SK-N-SH (cell line): ENCODE measurements around the gene ZNF559. TPM values are rescaled to one million over a fixed set of nuclear protein-coding genes. Genes with fewer than 3 reads are reported as not detected.

ENCODE experiments used
- CTCF ChIA-PET: fragments of 300-600, 350-600 bp; formaldehyde crosslinking; extraction: SDS; loops from one replicate; lab custom pipeline; 2021; lab: Yijun Ruan, JAX
- POLR2A ChIA-PET: fragments of 350-600 bp; sonication (Branson Sonifier 250); formaldehyde crosslinking; extraction: SDS; loops from one replicate; lab custom pipeline; 2020; ENCODE audit warnings: antibody characterized with exemption, inconsistent platforms; lab: Yijun Ruan, JAX
- DNase-seq: peaks from one replicate; pipeline ENCODE4 v3.0.0; 2012
- H2AFZ ChIP-seq: fragments of 200-600 bp; sonication (generic); 2 replicates; pipeline ENCODE4 v1.8.1; 2016; ENCODE audit warnings: antibody characterized with exemption, mild to moderate bottlenecking, low read depth
- H3F3A ChIP-seq: fragments of 200-600 bp; sonication (generic); replicated peaks from 2 replicates; pipeline ENCODE3; 2016; ENCODE audit warnings: antibody characterized with exemption, mild to moderate bottlenecking; ENCODE audit not compliant: insufficient read depth
- H3K27ac ChIP-seq, 2 experiments: fragments of 200-500 bp in 1 of 2; fragments of 200-600 bp in 1 of 2; sonication (Bioruptor generic) in 1 of 2; sonication (generic), shearing (Covaris generic) in 1 of 2; 2 replicates each; pipeline versions ENCODE4 v1.5.1 to v1.6.1; 2014 to 2016; ENCODE audit warnings: low read depth in 2 of 2, inconsistent platforms in 1 of 2, low read length in 1 of 2, mild to moderate bottlenecking in 1 of 2, mixed read lengths in 1 of 2
- H3K27me3 ChIP-seq: fragments of 200-600 bp; sonication (generic), shearing (Covaris generic); 2 replicates; pipeline ENCODE4 v1.6.1; 2016; ENCODE audit warnings: mixed run types; ENCODE audit not compliant: insufficient read depth
- H3K36me3 ChIP-seq, 2 experiments: fragments of 200-500 bp in 1 of 2; fragments of 200-600 bp in 1 of 2; sonication (Bioruptor generic) in 1 of 2; sonication (generic) in 1 of 2; replicated peaks in 1 of 2; 2 replicates each; pipeline versions ENCODE3 to v1.5.1; 2014 to 2016; ENCODE audit warnings: low read length in 1 of 2, mild to moderate bottlenecking in 1 of 2; ENCODE audit not compliant: insufficient read depth in 2 of 2, control insufficient read depth in 1 of 2
- H3K4me1 ChIP-seq, 2 experiments: fragments of 200-500 bp in 1 of 2; fragments of 200-600 bp in 1 of 2; sonication (Bioruptor generic) in 1 of 2; sonication (generic), shearing (Covaris generic) in 1 of 2; 2 replicates each; pipeline versions ENCODE4 v1.5.1 to v1.6.1; 2014 to 2016; ENCODE audit warnings: low read depth in 1 of 2, low read length in 1 of 2, mixed run types in 1 of 2; ENCODE audit not compliant: insufficient read depth in 2 of 2, control insufficient read depth in 1 of 2
- H3K4me2 ChIP-seq: fragments of 200-600 bp; sonication (generic), shearing (Covaris generic); 2 replicates; pipeline ENCODE4 v1.6.1; 2017; ENCODE audit warnings: mixed run types
- H3K4me3 ChIP-seq, 2 experiments: fragments of 200-500 bp in 1 of 2; fragments of 200-600 bp in 1 of 2; sonication (Bioruptor generic) in 1 of 2; sonication (generic), shearing (Covaris generic) in 1 of 2; 2 replicates each; pipeline versions ENCODE4 v1.5.1 to v1.8.1; 2014 to 2016; ENCODE audit warnings: low read depth in 2 of 2, inconsistent platforms in 1 of 2, low read length in 1 of 2, mild to moderate bottlenecking in 1 of 2, mixed read lengths in 1 of 2, moderate library complexity in 1 of 2
- H3K79me2 ChIP-seq: fragments of 200-600 bp; sonication (generic); 2 replicates; pipeline ENCODE4 v1.8.1; 2017; ENCODE audit warnings: mild to moderate bottlenecking; ENCODE audit not compliant: insufficient read depth
- H3K9ac ChIP-seq: fragments of 200-600 bp; sonication (generic); 2 replicates; pipeline ENCODE4 v1.6.1; 2017; ENCODE audit warnings: mixed run types
- H3K9me2 ChIP-seq: fragments of 200-600 bp; sonication (generic); 2 replicates; pipeline ENCODE4 v1.6.1; 2017; ENCODE audit warnings: mixed run types
- H3K9me3 ChIP-seq: fragments of 200-600 bp; sonication (generic); 2 replicates; pipeline ENCODE4 v1.6.1; 2017; ENCODE audit warnings: mixed run types, mild to moderate bottlenecking, moderate library complexity
- H4K20me1 ChIP-seq: fragments of 200-600 bp; sonication (generic); 2 replicates; pipeline ENCODE4 v1.6.1; 2017; ENCODE audit warnings: mild to moderate bottlenecking, mixed run types; ENCODE audit not compliant: insufficient read depth
- ELF1 ChIP-seq: IDR thresholded peaks from 2 replicates; pipeline ENCODE4 v1.4.0; 2012
- EP300 ChIP-seq, 2 experiments: IDR thresholded peaks; 2 replicates each; pipeline versions ENCODE4 v1.4.0 to v1.6.1; 2012; ENCODE audit warnings: borderline replicate concordance in 1 of 2, low read depth in 1 of 2, low read length in 1 of 2
- EZH2phosphoT487 ChIP-seq: fragments of 200-600 bp; sonication (generic); IDR thresholded peaks from 2 replicates; pipeline ENCODE4 v1.6.1; 2017; ENCODE audit warnings: low read depth, mixed run types, mild to moderate bottlenecking, antibody characterized with exemption, moderate library complexity, borderline replicate concordance
- FOSL2 ChIP-seq: IDR thresholded peaks from 2 replicates; pipeline ENCODE4 v1.4.0; 2012; ENCODE audit warnings: low read depth, mild to moderate bottlenecking, moderate library complexity, borderline replicate concordance
- FOXM1 ChIP-seq: IDR thresholded peaks from 2 replicates; pipeline ENCODE4 v1.4.0; 2012; ENCODE audit warnings: low read depth, mild to moderate bottlenecking
- GATA2 ChIP-seq: sonication (generic); formaldehyde crosslinking; IDR thresholded peaks from 2 replicates; pipeline ENCODE4 v1.5.0; 2020; ENCODE audit warnings: mild to moderate bottlenecking, missing genetic modification reagents
- JUND ChIP-seq: IDR thresholded peaks from 2 replicates; pipeline ENCODE4 v1.4.0; 2012
- MEF2A ChIP-seq: IDR thresholded peaks from 2 replicates; pipeline ENCODE4 v1.4.0; 2012; ENCODE audit warnings: low read depth, borderline replicate concordance
- MXI1 ChIP-seq: IDR thresholded peaks from 2 replicates; pipeline ENCODE4 v1.6.1; 2012; ENCODE audit warnings: mild to moderate bottlenecking, low read depth, low read length, improper control_type of control experiment
- POLR2AphosphoS5 ChIP-seq: IDR thresholded peaks from 2 replicates; pipeline ENCODE4 v1.6.1; 2012; ENCODE audit warnings: low read depth, low read length
- RAD21 ChIP-seq: IDR thresholded peaks from 2 replicates; pipeline ENCODE4 v1.6.1; 2012; ENCODE audit warnings: mild to moderate bottlenecking, low read length
- RFX5 ChIP-seq: IDR thresholded peaks from 2 replicates; pipeline ENCODE4 v1.6.1; 2012; ENCODE audit warnings: mild to moderate bottlenecking, improper control_type of control experiment, low read length
- RXRA ChIP-seq: IDR thresholded peaks from 2 replicates; pipeline ENCODE4 v1.4.0; 2012; ENCODE audit warnings: low read depth, mild to moderate bottlenecking, borderline replicate concordance
- SIN3A ChIP-seq: IDR thresholded peaks from 2 replicates; pipeline ENCODE4 v1.6.1; 2012; ENCODE audit warnings: low read depth, mild to moderate bottlenecking, low read length, moderate library complexity, borderline replicate concordance
- SMC3 ChIP-seq: IDR thresholded peaks from 2 replicates; pipeline ENCODE4 v1.6.1; 2012; ENCODE audit warnings: low read depth, low read length, improper control_type of control experiment
- TCF12 ChIP-seq: IDR thresholded peaks from 2 replicates; pipeline ENCODE4 v1.4.0; 2012
- TEAD4 ChIP-seq: IDR thresholded peaks from 2 replicates; pipeline ENCODE4 v1.4.0; 2012; ENCODE audit warnings: mild to moderate bottlenecking, borderline replicate concordance; ENCODE audit not compliant: insufficient read depth
- YY1 ChIP-seq: IDR thresholded peaks from 2 replicates; pipeline ENCODE4 v1.4.0; 2012; ENCODE audit warnings: low read depth, mild to moderate bottlenecking
- WGBS: methylation state at CpG from one replicate; pipeline ENCODE4 v1.1.6; 2017; ENCODE audit warnings: low lambda C conversion rate; 5-methylcytosine and 5-hydroxymethylcytosine counted together
- polyA plus RNA-seq, 3 experiments: library from polyadenylated mRNA; depleted of rRNA; stranded (reverse); fragments of >200 nt; gene quantifications; 2 replicates each; pipeline ENCODE4 v1.2.3, GENCODE V29; 2012
- TF ChIP-seq, protein P1 (sequence below): IDR thresholded peaks from 2 replicates; pipeline ENCODE4 v1.4.0; 2012; ENCODE audit warnings: low read depth, borderline replicate concordance
- TF ChIP-seq, protein P2 (sequence below): fragments of 150-350 bp; IDR thresholded peaks from 2 replicates; pipeline ENCODE4 v1.6.1; 2016; ENCODE audit warnings: mild to moderate bottlenecking, low read depth, low read length

Gene ZNF559
- polyA plus RNA-seq, 1 of the 3 experiments (the other 2 are of a cell fraction) = 10.4 TPM

DNA sequence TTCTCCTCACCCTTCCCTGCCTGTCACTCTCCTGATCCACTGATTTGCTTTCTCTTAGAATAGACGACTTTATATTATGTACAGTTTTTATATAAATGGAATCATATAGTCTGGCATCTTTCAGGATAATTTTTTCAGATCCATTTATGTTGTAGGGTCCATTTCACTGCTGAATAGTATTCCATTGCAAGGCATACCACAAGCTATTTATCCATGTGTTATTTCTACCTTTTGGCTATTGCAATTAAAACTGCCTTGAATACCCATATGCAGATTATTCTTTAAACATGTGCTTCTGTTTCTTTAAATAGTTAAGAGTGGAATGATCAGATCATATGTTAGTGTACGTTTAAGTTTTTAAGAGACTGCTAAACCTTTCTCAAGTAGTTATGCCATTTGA is 21.0 kb downstream of the ZNF559 start:
- Histone ChIP-seq H3K9me3 (peaks cover 61% of the 10 kb centered on the region), H3K79me2 (no peaks in the 10 kb centered on the region), H3K4me3 (no peak overlapping the region), H3K27me3 (no peaks in the 10 kb centered on the region), H2AFZ (no peak overlapping the region), H4K20me1 (no peaks in the 10 kb centered on the region), H3F3A (no peaks in the 10 kb centered on the region), H3K9me2 (no peaks in the 10 kb centered on the region), H3K4me1 (no peaks in the 10 kb centered on the region), H3K4me2 (no peak overlapping the region), H3K9ac (no peak overlapping the region), H3K27ac (no peak overlapping the region), H3K36me3 (peaks cover 28 to 57% of the 10 kb centered on the region in 2 experiments)
- no peak for DNase-seq
- ChIA-PET POLR2A (no interaction called here), CTCF (no interaction called here)
- WGBS = 77% methylated on average over 2 of the region's 2 CpGs
- TF ChIP-seq JUND (no peak), FOXM1 (no peak), POLR2AphosphoS5 (no peak), RXRA (no peak), TCF12 (no peak), FOSL2 (no peak), RAD21 (no peak), SIN3A (no peak), EZH2phosphoT487 (no peak), SMC3 (no peak), MXI1 (no peak), ELF1 (no peak), EP300 (IDR thresholded peaks at IDR 0.05; ENCODE audit: borderline replicate concordance in 1 of 2, low read depth in 1 of 2, low read length in 1 of 2) (no peak), RFX5 (no peak), GATA2 (CRISPR knock-in tag) (no peak), MEF2A (no peak), TEAD4 (no peak), YY1 (no peak)
- TF ChIP-seq, protein P1, sequence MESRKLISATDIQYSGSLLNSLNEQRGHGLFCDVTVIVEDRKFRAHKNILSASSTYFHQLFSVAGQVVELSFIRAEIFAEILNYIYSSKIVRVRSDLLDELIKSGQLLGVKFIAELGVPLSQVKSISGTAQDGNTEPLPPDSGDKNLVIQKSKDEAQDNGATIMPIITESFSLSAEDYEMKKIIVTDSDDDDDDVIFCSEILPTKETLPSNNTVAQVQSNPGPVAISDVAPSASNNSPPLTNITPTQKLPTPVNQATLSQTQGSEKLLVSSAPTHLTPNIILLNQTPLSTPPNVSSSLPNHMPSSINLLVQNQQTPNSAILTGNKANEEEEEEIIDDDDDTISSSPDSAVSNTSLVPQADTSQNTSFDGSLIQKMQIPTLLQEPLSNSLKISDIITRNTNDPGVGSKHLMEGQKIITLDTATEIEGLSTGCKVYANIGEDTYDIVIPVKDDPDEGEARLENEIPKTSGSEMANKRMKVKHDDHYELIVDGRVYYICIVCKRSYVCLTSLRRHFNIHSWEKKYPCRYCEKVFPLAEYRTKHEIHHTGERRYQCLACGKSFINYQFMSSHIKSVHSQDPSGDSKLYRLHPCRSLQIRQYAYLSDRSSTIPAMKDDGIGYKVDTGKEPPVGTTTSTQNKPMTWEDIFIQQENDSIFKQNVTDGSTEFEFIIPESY = no peak
- TF ChIP-seq, protein P2, sequence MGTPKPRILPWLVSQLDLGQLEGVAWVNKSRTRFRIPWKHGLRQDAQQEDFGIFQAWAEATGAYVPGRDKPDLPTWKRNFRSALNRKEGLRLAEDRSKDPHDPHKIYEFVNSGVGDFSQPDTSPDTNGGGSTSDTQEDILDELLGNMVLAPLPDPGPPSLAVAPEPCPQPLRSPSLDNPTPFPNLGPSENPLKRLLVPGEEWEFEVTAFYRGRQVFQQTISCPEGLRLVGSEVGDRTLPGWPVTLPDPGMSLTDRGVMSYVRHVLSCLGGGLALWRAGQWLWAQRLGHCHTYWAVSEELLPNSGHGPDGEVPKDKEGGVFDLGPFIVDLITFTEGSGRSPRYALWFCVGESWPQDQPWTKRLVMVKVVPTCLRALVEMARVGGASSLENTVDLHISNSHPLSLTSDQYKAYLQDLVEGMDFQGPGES = no peak
